DLD1 (cell line): ENCODE data around the gene SERAC1.

Experiments
- in situ Hi-C: cut with HindIII; loops from 2 replicates; pipeline ENCODE4 v1.10.0; 2017; ENCODE audit warnings: low sequenced_read_pairs

Gene SERAC1

GRCh38 chr6:158081657-158081935, 86.5 kb downstream of the SERAC1 start:
- in situ Hi-C loops: no loop called here

DNA sequence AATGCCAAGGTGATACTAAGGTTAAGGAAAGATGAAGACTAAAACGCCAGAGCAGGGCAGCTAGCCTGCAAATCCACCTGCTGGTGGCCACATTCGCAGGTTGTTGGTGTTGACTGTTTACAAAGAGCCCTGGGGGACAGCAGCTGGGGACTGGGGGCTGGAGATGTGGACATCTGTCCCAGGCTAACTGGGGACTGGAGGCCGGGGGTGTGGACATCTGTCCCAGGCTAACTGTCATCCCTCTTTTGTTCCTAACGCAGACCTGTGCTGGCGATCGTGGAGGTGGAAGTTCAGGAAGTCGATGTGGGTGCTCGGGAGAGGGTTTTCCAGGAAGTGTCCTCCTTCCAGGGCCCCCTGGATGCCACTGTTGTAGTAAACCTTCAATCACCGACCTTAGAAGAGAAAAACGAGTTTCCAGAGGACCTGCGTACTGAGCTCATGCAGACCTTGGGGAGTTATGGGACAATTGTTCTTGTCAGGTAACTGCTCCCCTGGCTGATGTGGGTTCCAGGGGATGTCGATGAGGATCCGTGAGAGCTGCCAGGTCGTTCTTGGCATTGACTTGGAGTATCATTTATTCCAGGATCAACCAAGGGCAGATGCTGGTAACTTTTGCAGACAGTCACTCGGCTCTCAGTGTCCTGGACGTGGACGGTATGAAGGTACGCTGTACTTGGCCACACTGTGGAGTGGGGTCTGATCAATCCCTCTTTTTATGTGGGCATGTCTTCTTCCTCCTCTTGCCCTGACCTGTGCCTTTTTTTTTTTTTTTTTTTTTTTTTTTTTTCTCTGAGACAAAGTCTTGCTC, 87.0 kb downstream of the SERAC1 start:
- in situ Hi-C loops: no loop called here

DNA sequence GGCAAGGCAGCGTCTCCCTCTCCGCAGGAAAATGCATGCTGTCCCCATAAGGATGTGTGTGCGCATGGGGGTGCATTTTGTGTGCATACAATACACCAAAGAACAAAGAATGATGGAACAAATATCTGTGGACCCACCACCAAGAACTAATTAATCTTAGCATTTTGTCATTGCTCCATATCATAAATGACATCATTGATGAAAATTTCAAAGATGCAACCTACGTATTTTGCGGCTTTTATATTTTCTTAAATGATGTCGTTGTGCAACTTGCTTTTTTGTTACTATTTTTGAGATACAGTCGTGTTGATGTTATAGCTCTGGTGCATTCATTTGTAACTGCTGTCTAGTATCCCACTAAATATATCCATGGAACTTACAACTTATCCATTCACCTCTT, 89.7 kb downstream of the SERAC1 start:
- in situ Hi-C loops: no loop called here

- in situ Hi-C loops: no loop called here
Measured at GRCh38 chr6:158077676-158078075, 90.4 kb downstream of the SERAC1 start.

GRCh38 chr6:158076548-158076947, 91.5 kb downstream of the SERAC1 start:
- in situ Hi-C loops: no loop called here

- in situ Hi-C loops: no loop called here
Measured at GRCh38 chr6:158073776-158074175, 94.3 kb downstream of the SERAC1 start.

- in situ Hi-C loops: no loop called here
Measured at GRCh38 chr6:158072083-158072721, 95.9 kb downstream of the SERAC1 start.

DNA sequence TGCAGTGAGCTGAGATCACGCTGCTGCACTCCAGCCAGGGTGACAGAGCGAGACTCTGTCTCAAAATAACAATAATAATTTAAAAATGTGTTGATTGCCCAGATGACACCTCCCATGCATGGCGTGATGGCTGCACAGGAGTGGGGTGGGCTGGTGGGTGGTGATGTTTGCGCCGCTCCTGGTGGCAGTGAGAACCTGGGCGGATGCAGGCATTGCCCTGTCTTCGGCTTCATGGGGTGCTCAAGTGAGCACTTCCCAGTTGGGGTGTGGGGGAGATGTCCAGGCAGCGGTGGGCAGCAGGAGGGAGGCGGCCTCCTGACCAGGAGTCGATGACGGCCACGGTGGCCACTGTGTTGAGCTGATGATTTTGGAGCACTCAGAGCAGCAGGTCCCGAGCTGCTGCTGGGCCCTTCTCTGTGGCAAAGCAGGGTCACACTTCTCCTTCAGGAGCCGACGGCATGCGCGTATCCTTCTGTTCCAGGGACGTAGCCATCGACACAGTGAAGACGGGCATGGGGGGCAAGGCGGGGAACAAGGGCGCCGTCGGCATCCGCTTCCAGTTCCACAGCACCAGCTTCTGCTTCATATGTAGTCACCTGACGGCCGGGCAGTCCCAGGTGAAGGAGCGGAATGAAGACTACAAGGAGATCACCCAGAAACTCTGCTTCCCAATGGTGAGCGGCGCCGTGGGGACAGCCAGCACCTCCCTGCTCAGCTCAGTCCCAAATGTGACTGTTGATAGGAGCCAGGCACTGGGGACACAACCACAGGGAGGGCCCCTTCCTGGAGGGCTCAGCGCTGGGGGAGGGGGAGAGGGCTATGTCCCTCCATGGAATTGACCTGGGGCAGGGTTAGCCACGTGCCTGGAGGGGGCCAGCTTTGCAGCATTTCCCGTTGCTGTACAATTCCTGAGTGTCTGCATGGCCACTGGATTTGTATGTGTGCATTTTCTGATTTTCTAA, 96.7 kb downstream of the SERAC1 start:
- in situ Hi-C loops: no loop called here

- in situ Hi-C loops: no loop called here
Measured at GRCh38 chr6:158070513-158070912, 97.5 kb downstream of the SERAC1 start.

GRCh38 chr6:158069800-158070195, 98.3 kb downstream of the SERAC1 start:
- in situ Hi-C loops: no loop called here

GRCh38 chr6:158068893-158069799, 98.9 kb downstream of the SERAC1 start:
- in situ Hi-C loops: no loop called here

GRCh38 chr6:158068156-158068892, 99.7 kb downstream of the SERAC1 start:
- in situ Hi-C loops: no loop called here

DNA sequence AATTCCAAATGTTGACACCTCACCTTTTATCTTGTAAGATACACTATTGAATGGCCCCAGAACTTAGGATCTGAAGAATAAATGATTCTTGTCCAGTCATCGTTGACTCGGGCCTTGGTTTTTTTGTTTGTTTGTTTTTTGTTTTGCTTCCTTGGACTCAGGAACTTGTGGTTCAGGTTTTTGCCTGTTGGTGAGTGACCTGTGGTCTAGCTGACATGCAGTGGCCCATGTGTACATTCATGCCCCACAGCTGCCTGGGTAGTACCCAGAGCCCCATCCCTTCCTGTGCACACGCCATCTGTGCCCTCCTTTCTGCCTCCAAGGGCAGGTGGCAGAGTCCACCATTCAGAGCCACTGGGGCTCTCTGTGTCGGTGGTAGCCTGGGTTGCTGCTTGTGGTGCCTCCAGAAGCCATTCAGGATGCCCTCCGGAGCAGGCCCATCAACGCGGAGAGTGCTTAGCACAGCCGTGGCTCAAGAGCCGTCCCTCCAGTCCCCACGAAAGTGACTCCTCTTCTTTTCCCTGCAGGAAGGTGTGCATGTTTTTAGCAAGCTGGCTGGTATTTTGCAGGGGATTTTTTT, 100.5 kb downstream of the SERAC1 start:
- in situ Hi-C loops: no loop called here

- in situ Hi-C loops: no loop called here
Measured at GRCh38 chr6:158066136-158066781, 101.8 kb downstream of the SERAC1 start.

DNA sequence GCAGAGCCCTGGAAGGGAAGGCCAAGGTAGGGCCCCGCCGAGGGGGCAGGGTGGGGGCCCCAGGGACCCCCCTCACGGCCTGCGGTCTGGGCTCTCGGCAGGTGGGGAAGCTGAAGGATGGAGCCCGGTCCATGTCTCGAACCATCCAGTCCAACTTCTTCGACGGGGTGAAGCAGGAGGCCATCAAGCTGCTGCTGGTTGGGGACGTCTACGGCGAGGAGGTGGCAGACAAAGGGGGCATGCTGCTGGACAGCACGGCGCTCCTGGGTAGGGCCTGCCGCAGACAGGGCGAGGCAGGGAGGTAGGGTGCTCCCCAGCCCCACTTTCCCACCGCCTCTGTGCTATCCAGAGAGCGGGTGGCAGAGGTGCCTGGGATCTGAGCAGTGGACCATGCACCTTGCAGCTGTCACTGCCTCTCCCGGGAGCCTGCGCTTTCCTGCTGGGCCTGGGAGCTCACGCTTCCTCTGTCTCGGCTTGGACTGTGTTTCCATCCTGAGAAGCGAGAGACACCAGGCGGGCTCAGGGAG, 103.3 kb downstream of the SERAC1 start:
- in situ Hi-C loops: no loop called here

- in situ Hi-C loops: no loop called here
Measured at GRCh38 chr6:158063736-158064135, 104.3 kb downstream of the SERAC1 start.

DNA sequence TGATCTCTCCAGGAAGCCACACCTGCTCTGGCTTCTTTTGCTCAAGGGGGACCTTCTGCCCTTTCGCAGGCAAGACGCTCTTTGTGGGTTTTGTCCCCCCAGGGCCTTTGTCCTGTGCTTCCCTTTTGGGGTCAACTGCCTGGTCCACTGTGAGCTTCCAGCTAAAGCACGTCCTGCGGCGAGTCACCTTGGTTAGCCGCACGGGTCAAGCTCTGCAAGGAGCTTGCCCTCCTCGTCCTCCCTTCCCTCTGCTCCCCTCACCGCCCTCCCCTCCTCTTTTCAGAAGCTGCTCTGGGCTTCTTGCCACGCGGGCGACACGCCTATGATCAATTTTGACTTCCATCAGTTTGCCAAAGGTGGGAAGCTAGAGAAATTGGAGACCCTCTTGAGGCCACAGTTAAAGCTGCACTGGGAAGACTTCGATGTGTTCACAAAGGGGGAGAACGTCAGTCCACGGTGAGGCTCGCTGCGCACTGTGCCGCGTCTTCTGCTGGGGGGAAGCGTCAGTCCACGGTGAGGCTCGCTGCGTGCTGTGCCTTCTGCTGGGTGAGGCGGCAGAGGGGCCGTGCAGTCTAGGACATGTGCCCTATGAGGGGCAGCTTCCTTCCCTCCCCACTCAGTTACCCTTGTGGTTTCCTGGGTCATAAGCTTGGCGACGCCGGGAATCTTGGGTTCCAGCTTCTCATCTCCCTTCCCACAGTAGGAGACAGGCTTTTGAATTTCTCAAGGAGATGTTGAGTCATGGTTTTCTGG, 106.2 kb downstream of the SERAC1 start:
- in situ Hi-C loops: no loop called here

DNA sequence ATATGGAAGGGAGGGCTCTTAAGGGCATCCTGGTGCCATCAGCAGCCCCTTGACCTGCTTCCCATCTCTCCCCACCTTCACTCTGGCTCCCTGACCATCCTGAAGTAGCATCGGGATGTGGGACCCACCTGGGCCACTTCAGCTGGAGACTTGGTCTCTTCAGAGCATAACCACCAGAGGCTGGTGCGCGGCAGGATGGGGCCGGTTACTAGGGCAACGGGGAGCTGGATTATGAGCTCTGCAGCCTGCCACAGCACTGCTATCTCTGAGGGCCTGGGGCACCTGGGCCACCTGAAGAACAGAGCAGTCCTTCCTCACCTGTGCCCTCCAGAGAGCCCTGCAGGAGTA, 106.7 kb downstream of the SERAC1 start:
- in situ Hi-C loops: no loop called here
